ENCODE measurements around the gene VPS4B.

DNA sequence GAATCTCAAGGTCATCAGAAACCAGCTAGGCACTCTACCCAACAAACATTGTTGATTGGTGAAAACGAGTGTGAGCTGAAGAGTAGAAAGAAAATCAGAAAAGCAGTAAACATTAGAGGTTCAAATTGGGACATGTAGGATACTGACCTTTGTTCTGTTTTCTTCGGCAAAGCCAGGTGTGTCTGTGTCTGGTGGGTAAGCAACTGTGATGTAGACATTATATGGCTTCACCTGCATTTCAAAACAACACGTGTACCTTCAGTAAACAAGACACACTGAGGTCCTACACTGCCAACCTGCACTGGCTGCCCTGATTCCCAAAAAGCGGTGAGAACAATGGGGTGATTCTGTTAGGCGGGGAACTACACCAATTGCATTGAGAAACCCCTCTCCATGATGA lies 78.0 kb downstream of the VPS4B start:
- TF ChIP-seq, protein P1, sequence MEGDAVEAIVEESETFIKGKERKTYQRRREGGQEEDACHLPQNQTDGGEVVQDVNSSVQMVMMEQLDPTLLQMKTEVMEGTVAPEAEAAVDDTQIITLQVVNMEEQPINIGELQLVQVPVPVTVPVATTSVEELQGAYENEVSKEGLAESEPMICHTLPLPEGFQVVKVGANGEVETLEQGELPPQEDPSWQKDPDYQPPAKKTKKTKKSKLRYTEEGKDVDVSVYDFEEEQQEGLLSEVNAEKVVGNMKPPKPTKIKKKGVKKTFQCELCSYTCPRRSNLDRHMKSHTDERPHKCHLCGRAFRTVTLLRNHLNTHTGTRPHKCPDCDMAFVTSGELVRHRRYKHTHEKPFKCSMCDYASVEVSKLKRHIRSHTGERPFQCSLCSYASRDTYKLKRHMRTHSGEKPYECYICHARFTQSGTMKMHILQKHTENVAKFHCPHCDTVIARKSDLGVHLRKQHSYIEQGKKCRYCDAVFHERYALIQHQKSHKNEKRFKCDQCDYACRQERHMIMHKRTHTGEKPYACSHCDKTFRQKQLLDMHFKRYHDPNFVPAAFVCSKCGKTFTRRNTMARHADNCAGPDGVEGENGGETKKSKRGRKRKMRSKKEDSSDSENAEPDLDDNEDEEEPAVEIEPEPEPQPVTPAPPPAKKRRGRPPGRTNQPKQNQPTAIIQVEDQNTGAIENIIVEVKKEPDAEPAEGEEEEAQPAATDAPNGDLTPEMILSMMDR (conservative IDR thresholded peaks at IDR 0.05 in 1 of 2, IDR thresholded peaks at IDR 0.05 in 1 of 2; ENCODE audit: extremely low read depth in 1 of 2, insufficient read depth in 1 of 2, low read depth in 1 of 2, low read length in 2 of 2), result no peak
- TF ChIP-seq EZH2 (IDR thresholded peaks at IDR 0.05; ENCODE audit: borderline replicate concordance, low read length), result no peak
